Activated CD8-positive, alpha-beta memory T cell treated with anti-CD3 and anti-CD28 coated beads for 24 hours (primary cell): Measurements from ENCODE around the gene UPK3A.
"Not testable (repeated sequence)": the region's sequence is repeated elsewhere in the genome, so short reads cannot be mapped to it uniquely, and the experiment has no call there.

Experiments used
- DNase-seq: peaks from one replicate; pipeline ENCODE4 v3.0.0-alpha.2; 2020

UPK3A gene

GRCh38 chr22:45310331-45310976, 25.7 kb downstream of the UPK3A start:
- DNase-seq: peak; percentile 64

DNA sequence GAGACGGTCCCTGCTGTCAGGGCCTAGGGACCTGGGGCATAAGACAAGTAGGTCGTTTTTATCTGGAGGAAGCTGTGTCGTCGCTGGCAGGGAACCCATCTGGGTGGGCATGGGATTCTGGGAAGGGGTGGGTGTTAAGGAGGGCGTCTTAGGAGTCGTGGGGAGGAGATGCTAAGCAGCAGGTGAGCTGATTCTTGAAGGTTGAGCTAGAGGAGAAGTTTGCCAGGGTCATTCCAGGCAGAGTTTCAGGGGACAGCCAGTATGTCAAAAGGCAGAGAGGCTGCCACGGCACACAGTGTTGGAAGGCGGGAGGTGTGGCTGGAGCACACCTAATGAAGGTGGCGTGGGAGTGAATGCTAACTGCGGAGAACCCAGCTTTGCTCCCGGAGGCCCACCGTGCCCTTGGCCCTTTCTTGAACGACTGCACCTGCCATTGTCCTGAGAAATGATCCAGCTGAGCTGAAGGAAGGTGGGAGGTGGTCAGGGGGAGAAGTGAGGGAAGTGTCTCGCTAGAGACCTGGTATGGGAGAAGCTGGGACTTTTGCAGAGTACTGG, 26.3 kb downstream of the UPK3A start:
- DNase-seq: no peak

- no peak for DNase-seq
Observed at GRCh38 chr22:45312415-45312814, 27.7 kb downstream of the UPK3A start.

GRCh38 chr22:45312856-45313255, 28.1 kb downstream of the UPK3A start:
- DNase-seq: no peak

- no peak for DNase-seq
Observed at GRCh38 chr22:45314054-45314721, 29.4 kb downstream of the UPK3A start.

DNA sequence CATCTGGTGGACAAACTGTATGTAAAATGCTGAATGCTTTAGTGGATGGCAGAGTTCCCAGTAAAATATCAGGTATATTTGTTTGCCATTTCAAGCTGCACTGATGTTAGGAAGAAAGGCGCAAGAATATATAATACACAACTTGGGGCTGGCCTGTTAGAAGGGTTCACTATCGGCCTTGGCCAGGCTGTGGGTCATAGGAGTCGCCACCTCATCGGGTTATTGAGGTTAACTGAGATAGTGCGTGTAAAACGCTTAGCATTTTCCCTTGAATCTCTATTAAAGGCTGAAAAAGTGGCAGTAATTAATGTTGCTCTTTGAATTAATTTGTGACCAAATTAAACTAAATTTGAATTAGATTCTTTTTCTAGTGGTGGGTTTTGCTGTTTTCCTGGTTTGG, 30.0 kb downstream of the UPK3A start:
- no peak for DNase-seq

DNA sequence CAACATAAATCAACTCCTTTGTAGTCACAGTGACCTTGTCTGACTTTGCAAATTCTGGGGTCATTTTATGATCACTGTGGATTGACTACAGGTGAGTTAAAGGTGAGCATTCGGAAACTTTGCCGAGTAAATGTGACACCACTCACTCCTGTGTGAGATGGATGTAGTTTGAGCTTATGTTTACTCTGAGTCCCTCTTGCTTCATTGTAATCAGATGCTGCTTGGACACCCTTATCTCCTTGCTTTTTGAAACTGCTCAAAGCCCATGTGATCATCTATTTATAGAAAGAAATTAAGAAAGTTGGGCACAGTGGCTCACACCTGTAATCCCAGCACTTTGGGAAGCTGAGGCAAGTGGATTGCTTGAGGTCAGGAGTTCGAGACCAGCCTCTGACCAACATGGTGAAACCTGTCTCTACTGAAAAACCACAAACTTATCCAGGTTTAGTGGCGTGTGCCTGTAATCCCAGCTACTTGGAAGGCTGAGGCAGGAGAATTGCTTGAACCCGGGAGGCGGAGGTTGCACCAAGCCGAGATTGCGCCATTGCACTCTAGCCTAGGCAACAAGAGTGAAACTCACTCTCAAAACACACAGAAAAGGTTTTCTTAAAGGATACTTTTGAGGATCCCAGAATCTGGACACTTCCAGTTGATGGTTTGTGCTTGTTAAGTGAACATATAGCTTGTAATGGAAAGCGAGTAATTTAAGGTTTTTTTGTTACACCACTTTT, 32.2 kb downstream of the UPK3A start:
- no peak for DNase-seq

GRCh38 chr22:45317551-45318167, 32.9 kb downstream of the UPK3A start:
- no peak for DNase-seq

DNA sequence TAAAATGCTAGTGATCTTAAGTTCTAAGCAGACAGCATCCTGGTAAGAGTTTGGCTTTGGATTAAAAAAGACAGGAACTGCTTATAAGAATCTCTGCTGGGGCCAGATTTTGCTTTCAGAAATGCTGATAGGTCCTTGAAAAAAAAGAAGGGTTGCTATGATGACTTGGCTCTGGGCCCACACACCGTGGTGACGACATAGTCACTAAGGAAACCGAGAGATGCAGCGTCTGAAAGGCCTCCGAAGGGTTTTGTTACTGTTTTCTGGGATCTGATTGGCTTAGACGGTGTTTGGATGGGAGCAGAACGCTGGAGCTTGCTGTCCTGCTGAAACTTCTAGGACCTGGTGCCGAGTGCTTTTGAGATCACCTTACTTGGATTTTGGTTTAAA, 33.4 kb downstream of the UPK3A start:
- DNase-seq: peak; percentile 88

DNA sequence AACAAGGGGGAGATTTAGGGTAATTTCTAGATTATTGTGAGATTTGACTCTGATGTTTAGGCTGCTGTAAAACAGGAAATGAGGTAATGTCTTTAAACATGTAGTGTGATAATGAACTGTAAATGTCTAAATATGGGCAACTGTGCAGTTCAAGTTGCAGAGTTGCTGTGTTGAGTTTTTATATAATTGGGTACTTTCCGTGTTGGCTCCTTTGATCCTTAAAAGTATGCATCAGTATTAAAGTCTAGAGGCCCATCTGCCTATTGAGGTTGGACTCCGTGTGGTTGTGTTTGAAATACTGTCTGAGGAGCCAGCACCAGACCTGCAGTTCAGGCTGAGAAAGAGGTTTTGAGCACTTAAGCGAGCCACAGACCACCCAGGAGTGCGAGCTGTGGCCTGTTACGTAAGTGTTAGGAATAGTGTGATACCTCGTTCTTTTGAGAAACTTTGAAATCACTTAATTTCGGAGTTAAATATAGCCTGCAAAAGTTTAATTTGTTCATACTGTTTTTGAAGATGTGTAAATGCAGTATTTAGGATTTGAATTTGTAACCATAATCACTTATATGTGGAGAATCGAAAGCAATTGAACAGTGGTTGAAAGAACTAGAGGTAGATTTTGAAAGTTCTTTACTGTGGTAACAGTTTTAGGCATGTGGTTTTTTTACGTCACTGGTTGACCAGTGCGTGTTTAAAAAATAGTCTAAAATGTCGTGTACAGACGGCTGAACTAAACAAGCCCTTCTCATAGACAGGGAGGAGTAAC, 34.0 kb downstream of the UPK3A start:
- DNase-seq: peak; percentile 70

DNA sequence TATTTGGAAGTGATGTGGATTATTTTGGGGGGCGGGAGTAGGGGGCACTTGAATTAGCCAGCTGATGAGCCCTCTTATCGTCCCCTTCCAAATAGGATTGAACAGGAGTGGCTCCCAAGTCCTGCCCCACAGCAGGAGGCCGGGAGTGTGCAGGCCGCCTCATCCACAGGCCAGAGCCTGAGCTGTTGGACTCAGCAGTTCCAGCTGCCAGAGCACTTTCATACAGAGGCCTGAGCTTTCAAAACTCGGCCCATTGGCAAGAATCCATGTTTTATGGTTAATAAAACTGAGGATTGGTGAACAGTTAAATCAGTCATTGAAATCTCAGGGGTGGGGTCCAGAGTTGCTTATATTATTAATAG, 34.6 kb downstream of the UPK3A start:
- no peak for DNase-seq

- DNase-seq: no peak
Observed at GRCh38 chr22:45320357-45320976, 35.7 kb downstream of the UPK3A start.

DNA sequence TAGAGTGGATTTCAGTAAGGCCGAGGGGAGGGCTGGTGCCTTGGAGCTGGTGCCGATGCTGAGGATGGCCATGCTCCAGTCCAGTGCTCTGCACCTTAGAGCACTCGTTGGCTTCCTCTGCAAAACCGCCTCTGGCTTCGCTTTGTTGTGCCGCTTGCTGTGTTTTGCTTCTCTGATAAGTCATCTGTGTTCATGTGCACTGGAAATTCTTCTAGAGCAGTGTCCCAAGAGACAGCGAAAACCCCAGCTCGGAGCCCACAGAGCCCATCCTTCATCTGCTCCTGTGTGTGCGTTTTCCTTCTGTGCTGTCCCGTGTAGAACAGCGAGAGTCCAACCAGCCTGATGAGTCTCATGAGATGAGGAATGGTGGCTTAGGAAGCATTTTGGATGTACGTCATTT, 37.1 kb downstream of the UPK3A start:
- no peak for DNase-seq

- DNase-seq: no peak
Observed at GRCh38 chr22:45322873-45323525, 38.2 kb downstream of the UPK3A start.

- no peak for DNase-seq
Observed at GRCh38 chr22:45323695-45324094, 38.9 kb downstream of the UPK3A start.

DNA sequence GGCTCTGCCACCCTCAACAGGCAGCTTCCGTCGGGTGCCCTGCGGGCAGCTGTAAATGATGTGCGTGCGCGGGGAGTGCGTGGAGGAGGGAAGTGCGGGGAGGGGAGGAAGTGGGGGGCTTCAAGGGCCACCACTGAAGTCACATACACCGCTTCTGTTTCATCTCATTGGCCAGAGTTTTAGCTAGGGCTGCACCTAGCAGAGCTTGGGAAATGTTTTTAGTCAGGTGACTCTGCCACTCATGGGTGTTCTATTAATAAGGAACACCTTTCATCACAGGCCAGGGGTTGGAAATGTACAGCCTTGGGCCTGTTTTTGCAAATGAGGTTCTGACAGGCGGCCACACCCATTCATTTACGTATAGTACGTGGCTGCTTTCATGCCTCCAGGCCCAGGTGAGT, 39.6 kb downstream of the UPK3A start:
- no peak for DNase-seq

- DNase-seq: not testable (repeated sequence)
Observed at GRCh38 chr22:45328261-45328660, 43.5 kb downstream of the UPK3A start.

- no peak for DNase-seq
Observed at GRCh38 chr22:45328822-45329529, 44.2 kb downstream of the UPK3A start.

GRCh38 chr22:45329530-45329936, 44.8 kb downstream of the UPK3A start:
- no peak for DNase-seq

- no peak for DNase-seq
Observed at GRCh38 chr22:45330548-45330947, 45.8 kb downstream of the UPK3A start.

DNA sequence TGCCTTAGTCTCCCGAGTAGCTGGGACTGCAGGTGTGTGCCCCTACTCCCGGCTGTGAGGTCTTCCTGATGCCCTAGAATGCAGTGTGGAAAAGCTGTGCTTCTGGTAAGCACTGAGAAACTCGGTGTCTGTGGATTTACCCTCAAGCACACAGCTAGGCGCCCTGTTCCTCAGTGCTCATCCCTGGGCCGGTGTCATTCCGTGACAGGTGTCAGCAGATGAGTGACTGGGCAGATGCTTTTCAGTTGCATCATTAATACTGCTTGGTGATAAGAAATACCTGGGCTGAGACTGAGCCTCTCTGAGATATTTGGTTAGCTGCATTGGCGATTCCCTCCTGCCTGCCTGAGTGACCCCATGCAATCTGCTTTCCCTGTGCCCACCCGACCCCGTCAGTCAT, 46.7 kb downstream of the UPK3A start:
- DNase-seq: no peak
